Endodermal cell (in vitro differentiated cells): Measurements from ENCODE around the gene METRN. TPM values are rescaled to one million over a fixed set of nuclear protein-coding genes. Genes with fewer than 3 reads are reported as not detected.
"Not testable (repeated sequence)": the region's sequence is repeated elsewhere in the genome, so short reads cannot be mapped to it uniquely, and the experiment has no call there.

ENCODE experiments used
- DNase-seq: peaks from one replicate; pipeline ENCODE4 v3.0.0-alpha.2; 2017
- H3K27ac ChIP-seq: 2 replicates; pipeline ENCODE4 v1.5.1; 2013; ENCODE audit warnings: mild to moderate bottlenecking, low read depth, low read length, moderate library complexity
- H3K27me3 ChIP-seq: 2 replicates; pipeline ENCODE4 v1.6.1; 2013; ENCODE audit warnings: mild to moderate bottlenecking, low read length, moderate library complexity; ENCODE audit not compliant: insufficient read depth, control insufficient read depth, poor library complexity, severe bottlenecking
- H3K36me3 ChIP-seq: 2 replicates; pipeline ENCODE4 v1.7.0; 2013; ENCODE audit warnings: mild to moderate bottlenecking, low read length, moderate library complexity; ENCODE audit not compliant: control insufficient read depth, insufficient read depth
- H3K4me1 ChIP-seq: one replicate; pipeline ENCODE4 v1.7.0; 2013; ENCODE audit warnings: low read length; ENCODE audit not compliant: control insufficient read depth, insufficient read depth
- H3K4me3 ChIP-seq: 2 replicates; pipeline ENCODE4 v1.5.1; 2013; ENCODE audit warnings: mild to moderate bottlenecking, low read length, moderate library complexity
- H3K9ac ChIP-seq: 2 replicates; pipeline ENCODE4 v1.6.1; 2013; ENCODE audit warnings: mild to moderate bottlenecking, low read length, moderate library complexity; ENCODE audit not compliant: poor library complexity, severe bottlenecking; ENCODE audit errors: extremely low read depth
- H3K9me3 ChIP-seq: 2 replicates; pipeline ENCODE4 v1.6.1; 2013; ENCODE audit warnings: mild to moderate bottlenecking, low read length, moderate library complexity; ENCODE audit not compliant: control insufficient read depth
- H3K27ac Mint-ChIP-seq: 2 replicates; pipeline ENCODE4 v1.8.0; 2020; ENCODE audit warnings: mixed read lengths
- H3K27me3 Mint-ChIP-seq: 2 replicates; pipeline ENCODE4 v1.8.0; 2021; ENCODE audit warnings: mild to moderate bottlenecking, mixed read lengths; ENCODE audit not compliant: insufficient read depth
- H3K36me3 Mint-ChIP-seq: 2 replicates; pipeline ENCODE4 v1.8.0; 2020; ENCODE audit warnings: low read depth, mixed read lengths
- H3K4me1 Mint-ChIP-seq: 2 replicates; pipeline ENCODE4 v1.8.0; 2020; ENCODE audit warnings: mixed read lengths
- H3K4me3 Mint-ChIP-seq: 2 replicates; pipeline ENCODE4 v1.8.0; 2020; ENCODE audit warnings: mild to moderate bottlenecking, moderate library complexity, mixed read lengths
- H3K9me3 Mint-ChIP-seq: 2 replicates; pipeline ENCODE4 v1.8.0; 2020; ENCODE audit warnings: mild to moderate bottlenecking, mixed read lengths
- CTCF ChIP-seq: fragments of 200-600 bp; sonication (generic); conservative IDR thresholded peaks from 2 replicates; pipeline ENCODE4 v1.5.0; 2021; ENCODE audit warnings: antibody characterized with exemption, mild to moderate bottlenecking
- WGBS, 2 experiments: methylation state at CpG; one replicate each; pipeline versions ENCODE4 v1.1.5 to v1.1.7; 2013; ENCODE audit warnings: missing lambda C conversion rate in 2 of 2, mixed read lengths in 1 of 2; ENCODE audit not compliant: insufficient coverage in 1 of 2, insufficient read length in 1 of 2; 5-methylcytosine and 5-hydroxymethylcytosine counted together
- total RNA-seq, 2 donors: library from RNA; stranded (reverse); fragmentation: NEBNext Ultra II Directional in 1 of 2; extraction: Animal tissue kit (Norgen Biotek cat#: 25700) in 1 of 2; gene quantifications; 2 replicates in 1 of 2; 3 replicates in 1 of 2; pipeline ENCODE4 v1.2.1, GENCODE V29; 2021

Gene METRN
- total RNA-seq, 2 donors from 2014 or later = 33.4 to 38.5 TPM

GRCh38 chr16:741986-742629 is 27.2 kb downstream of the METRN start:
- H3K4me3 Mint-ChIP-seq = peak overlapping the region; percentile 68
- Histone ChIP-seq H3K4me1 (no peaks in the 10 kb centered on the region), H3K36me3 (peaks cover 10% of the 10 kb centered on the region), H3K4me3 (no peak overlapping the region), H3K9me3 (no peaks in the 10 kb centered on the region), H3K9ac (no peak overlapping the region), H3K27me3 (no peaks in the 10 kb centered on the region), H3K27ac (no peak overlapping the region)
- 93 to 96% methylated on average over 10 to 15 of the region's 15 CpGs for WGBS, 2 experiments
- H3K9me3 Mint-ChIP-seq = no peaks in the 10 kb centered on the region
- DNase-seq = no peak
- TF ChIP-seq CTCF = no peak
- H3K27ac Mint-ChIP-seq = no peak overlapping the region
- H3K4me1 Mint-ChIP-seq = peaks cover 5% of the 10 kb centered on the region
- no peaks in the 10 kb centered on the region for H3K27me3 Mint-ChIP-seq
- H3K36me3 Mint-ChIP-seq = peaks cover 14% of the 10 kb centered on the region

- not testable (repeated sequence) for H3K4me3 ChIP-seq, H3K27ac Mint-ChIP-seq, H3K27me3 Mint-ChIP-seq, H3K4me1 Mint-ChIP-seq, H3K9me3 Mint-ChIP-seq, H3K4me1 ChIP-seq, DNase-seq, H3K27ac ChIP-seq, H3K4me3 Mint-ChIP-seq, H3K9ac ChIP-seq, H3K9me3 ChIP-seq, H3K27me3 ChIP-seq, H3K36me3 ChIP-seq
- 93 to 98% methylated on average over 12 to 14 of the region's 14 CpGs for WGBS, 2 experiments
- H3K36me3 Mint-ChIP-seq = peaks cover 11% of the 10 kb centered on the region
These were observed 28.0 kb downstream of the METRN start for GRCh38 chr16:742894-743293.

GRCh38 chr16:743794-744500 is 29.0 kb downstream of the METRN start:
- H3K36me3 Mint-ChIP-seq = peaks cover 8% of the 10 kb centered on the region
- WGBS, 2 experiments = 87 to 91% methylated on average over 16 to 21 of the region's 21 CpGs
- TF ChIP-seq CTCF = peak; percentile 69
- H3K4me1 Mint-ChIP-seq = peaks cover 5% of the 10 kb centered on the region
- no peak overlapping the region for H3K9ac ChIP-seq
- H3K27me3 Mint-ChIP-seq = no peaks in the 10 kb centered on the region
- no peak overlapping the region for H3K27ac ChIP-seq
- no peak overlapping the region for H3K27ac Mint-ChIP-seq
- no peaks in the 10 kb centered on the region for H3K9me3 Mint-ChIP-seq
- H3K9me3 ChIP-seq = no peaks in the 10 kb centered on the region
- H3K4me3 ChIP-seq = no peak overlapping the region
- H3K36me3 ChIP-seq = no peaks in the 10 kb centered on the region
- no peaks in the 10 kb centered on the region for H3K27me3 ChIP-seq
- H3K4me1 ChIP-seq = no peaks in the 10 kb centered on the region
- H3K4me3 Mint-ChIP-seq = no peak overlapping the region
- DNase-seq = peak; percentile 75
